ENCODE data around the gene MECP2.

The MECP2 gene

GRCh38 chrX:154116426-154117211 lies 19.1 kb upstream of the MECP2 start:
- POLR2A ChIA-PET, result no interaction called here
- CTCF ChIA-PET, result no interaction called here
- TF ChIP-seq CTCF (IDR thresholded peaks at IDR 0.05; ENCODE audit: control extremely low read depth, extremely low read depth, low read depth, missing control alignments), result no peak
- DNase-seq (ENCODE audit: extremely low spot score), result no peak

- ChIA-PET POLR2A (no interaction called here), CTCF (no interaction called here)
- no peak for TF ChIP-seq CTCF (IDR thresholded peaks at IDR 0.05; ENCODE audit: control extremely low read depth, extremely low read depth, low read depth, missing control alignments)
Measured at GRCh38 chrX:154115750-154116149, 18.2 kb upstream of the MECP2 start.

GRCh38 chrX:154115071-154115470 lies 17.6 kb upstream of the MECP2 start:
- CTCF ChIA-PET, result no interaction called here
- TF ChIP-seq CTCF (IDR thresholded peaks at IDR 0.05; ENCODE audit: control extremely low read depth, extremely low read depth, low read depth, missing control alignments), result no peak
- no peak for DNase-seq (ENCODE audit: extremely low spot score)
- POLR2A ChIA-PET, result no interaction called here

More at GRCh38 chrX:154115750-154116149, 18.2 kb upstream of the MECP2 start:
- DNase-seq (ENCODE audit: extremely low spot score), result no peak

- no peak for TF ChIP-seq CTCF (IDR thresholded peaks at IDR 0.05; ENCODE audit: control extremely low read depth, extremely low read depth, low read depth, missing control alignments)
- ChIA-PET CTCF (no interaction called here), POLR2A (no interaction called here)
- no peak for DNase-seq (ENCODE audit: extremely low spot score)
Measured at GRCh38 chrX:154114652-154115051, 17.1 kb upstream of the MECP2 start.

GRCh38 chrX:154113729-154114128 lies 16.2 kb upstream of the MECP2 start:
- no peak for TF ChIP-seq CTCF (IDR thresholded peaks at IDR 0.05; ENCODE audit: control extremely low read depth, extremely low read depth, low read depth, missing control alignments)
- ChIA-PET POLR2A (no interaction called here), CTCF (no interaction called here)
- DNase-seq (ENCODE audit: extremely low spot score), result no peak

- POLR2A ChIA-PET, result no interaction called here
- DNase-seq (ENCODE audit: extremely low spot score), result no peak
- CTCF ChIA-PET, result no interaction called here
- TF ChIP-seq CTCF (IDR thresholded peaks at IDR 0.05; ENCODE audit: control extremely low read depth, extremely low read depth, low read depth, missing control alignments), result no peak
Measured at GRCh38 chrX:154098551-154098950, 1.0 kb upstream of the MECP2 start.
